ENCODE results near the gene PLEKHG2. TPM values are rescaled to one million over a fixed set of nuclear protein-coding genes. Genes with fewer than 3 reads are reported as not detected.

PLEKHG2 gene
- total RNA-seq, result 10.0 and 13.2 TPM in 2 replicates

GRCh38 chr19:39412100-39412866 lies at the start of gene PLEKHG2:
PLEKHG2 (plus strand) TSS chr19:39412669; CDS start chr19:39414087, 1,418 bp downstream.

GRCh38 chr19:39390751-39391437 lies 21.6 kb upstream of the PLEKHG2 start, which contains the start of the genes MED29 and PAF1:
MED29 (plus strand) TSS chr19:39391378; CDS start chr19:39391423, 45 bp downstream.
PAF1 (minus strand) TSS chr19:39391106; CDS start chr19:39390864, 242 bp downstream.

GRCh38 chr19:39406656-39407409 lies 5.6 kb upstream of the PLEKHG2 start, which contains the start of gene ZFP36:
ZFP36 (plus strand) TSS chr19:39406847; CDS start chr19:39406905, 58 bp downstream.

GRCh38 chr19:39435499-39436349 lies 23.3 kb downstream of the PLEKHG2 start, which contains the start of gene RPS16:
RPS16 (minus strand) TSS chr19:39435949; CDS start chr19:39435895, 54 bp downstream.

GRCh38 chr19:39445196-39446111 lies 33.0 kb downstream of the PLEKHG2 start, which contains the start of gene SUPT5H:
SUPT5H (plus strand) TSS chr19:39445582; CDS start chr19:39445891, 309 bp downstream.

Other genes starting within 250 kb of the PLEKHG2 start
- gene NCCRP1, start 215.7 kb upstream of the PLEKHG2 start, total RNA-seq, result not detected in 2 replicates
- gene SYCN, start 208.4 kb upstream of the PLEKHG2 start, total RNA-seq, result not detected in 2 replicates
- not detected in 2 replicates for gene IFNL3, start 167.7 kb upstream of the PLEKHG2 start, total RNA-seq
- gene IFNL4, start 163.8 kb upstream of the PLEKHG2 start, total RNA-seq, result not detected in 2 replicates
- not detected in 2 replicates for gene IFNL2, start 144.3 kb upstream of the PLEKHG2 start, total RNA-seq
- not detected in 2 replicates for gene IFNL1, start 116.3 kb upstream of the PLEKHG2 start, total RNA-seq
- 0.14 and 0.18 TPM in 2 replicates for gene LRFN1, start 91.8 kb upstream of the PLEKHG2 start, total RNA-seq
- gene GMFG, start 76.6 kb upstream of the PLEKHG2 start, total RNA-seq, result 1.1 and 1.3 TPM in 2 replicates
- gene SAMD4B, start 70.2 kb upstream of the PLEKHG2 start, total RNA-seq, result 18.9 and 27.7 TPM in 2 replicates
- 38.1 and 46.3 TPM in 2 replicates for gene PAF1, start 21.6 kb upstream of the PLEKHG2 start, total RNA-seq
- gene MED29, start 21.3 kb upstream of the PLEKHG2 start, total RNA-seq, result 12.1 and 12.5 TPM in 2 replicates
- gene ZFP36, start 5.8 kb upstream of the PLEKHG2 start, total RNA-seq, result 1.3 TPM in 2 replicates
- 106 and 273 TPM in 2 replicates for gene RPS16, start 23.3 kb downstream of the PLEKHG2 start, total RNA-seq
- gene SUPT5H, start 32.9 kb downstream of the PLEKHG2 start, total RNA-seq, result 50.3 and 67.6 TPM in 2 replicates
- 47.6 and 78.6 TPM in 2 replicates for gene TIMM50, start 68.2 kb downstream of the PLEKHG2 start, total RNA-seq
- under 0.01 and 0.09 TPM in 2 replicates for gene DLL3, start 86.3 kb downstream of the PLEKHG2 start, total RNA-seq
- gene SELENOV, start 102.5 kb downstream of the PLEKHG2 start, total RNA-seq, result not detected in 2 replicates
- gene EID2B, start 120.2 kb downstream of the PLEKHG2 start, total RNA-seq, result 2.6 and 4.4 TPM in 2 replicates
- gene EID2, start 127.5 kb downstream of the PLEKHG2 start, total RNA-seq, result 10.7 and 12.9 TPM in 2 replicates
- gene LGALS13, start 189.9 kb downstream of the PLEKHG2 start, total RNA-seq, result not detected in 2 replicates
- not detected in 2 replicates for gene LGALS16, start 243.2 kb downstream of the PLEKHG2 start, total RNA-seq

Measured in smooth muscle cell of bladder (primary cell).